ENCODE data around the gene ACSM6.

- TF ChIP-seq, protein P1, sequence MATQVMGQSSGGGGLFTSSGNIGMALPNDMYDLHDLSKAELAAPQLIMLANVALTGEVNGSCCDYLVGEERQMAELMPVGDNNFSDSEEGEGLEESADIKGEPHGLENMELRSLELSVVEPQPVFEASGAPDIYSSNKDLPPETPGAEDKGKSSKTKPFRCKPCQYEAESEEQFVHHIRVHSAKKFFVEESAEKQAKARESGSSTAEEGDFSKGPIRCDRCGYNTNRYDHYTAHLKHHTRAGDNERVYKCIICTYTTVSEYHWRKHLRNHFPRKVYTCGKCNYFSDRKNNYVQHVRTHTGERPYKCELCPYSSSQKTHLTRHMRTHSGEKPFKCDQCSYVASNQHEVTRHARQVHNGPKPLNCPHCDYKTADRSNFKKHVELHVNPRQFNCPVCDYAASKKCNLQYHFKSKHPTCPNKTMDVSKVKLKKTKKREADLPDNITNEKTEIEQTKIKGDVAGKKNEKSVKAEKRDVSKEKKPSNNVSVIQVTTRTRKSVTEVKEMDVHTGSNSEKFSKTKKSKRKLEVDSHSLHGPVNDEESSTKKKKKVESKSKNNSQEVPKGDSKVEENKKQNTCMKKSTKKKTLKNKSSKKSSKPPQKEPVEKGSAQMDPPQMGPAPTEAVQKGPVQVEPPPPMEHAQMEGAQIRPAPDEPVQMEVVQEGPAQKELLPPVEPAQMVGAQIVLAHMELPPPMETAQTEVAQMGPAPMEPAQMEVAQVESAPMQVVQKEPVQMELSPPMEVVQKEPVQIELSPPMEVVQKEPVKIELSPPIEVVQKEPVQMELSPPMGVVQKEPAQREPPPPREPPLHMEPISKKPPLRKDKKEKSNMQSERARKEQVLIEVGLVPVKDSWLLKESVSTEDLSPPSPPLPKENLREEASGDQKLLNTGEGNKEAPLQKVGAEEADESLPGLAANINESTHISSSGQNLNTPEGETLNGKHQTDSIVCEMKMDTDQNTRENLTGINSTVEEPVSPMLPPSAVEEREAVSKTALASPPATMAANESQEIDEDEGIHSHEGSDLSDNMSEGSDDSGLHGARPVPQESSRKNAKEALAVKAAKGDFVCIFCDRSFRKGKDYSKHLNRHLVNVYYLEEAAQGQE (IDR thresholded peaks at IDR 0.05; ENCODE audit: insufficient replicate concordance, low read depth) = no peak
- TF ChIP-seq POLR2AphosphoS5 (IDR thresholded peaks at IDR 0.05; ENCODE audit: low read depth) = no peak
Observed at GRCh38 chr10:95248989-95249388, 55.0 kb downstream of the ACSM6 start.

All from HL-60 (cell line).